Colonic mucosa (tissue), 4 donors: ENCODE measurements around the gene C11orf97. TPM values are rescaled to one million over a fixed set of nuclear protein-coding genes. Genes with fewer than 3 reads are reported as not detected.
A peak's percentile ranks its signal among the peaks of the same experiment; 100 is the strongest.

ENCODE experiments used
- DNase-seq: peaks from one replicate; pipeline ENCODE4 v3.0.0-alpha.2; 2020
- H3K27ac ChIP-seq: fragments of 200-600 bp; one replicate; pipeline ENCODE4 v1.8.0; 2021
- H3K27me3 ChIP-seq: fragments of 200-600 bp; one replicate; pipeline ENCODE4 v1.8.0; 2021
- H3K36me3 ChIP-seq: fragments of 200-600 bp; one replicate; pipeline ENCODE4 v1.8.0; 2021
- H3K4me1 ChIP-seq: fragments of 200-600 bp; one replicate; pipeline ENCODE4 v1.8.0; 2021; ENCODE audit warnings: mild to moderate bottlenecking
- H3K4me3 ChIP-seq: fragments of 200-600 bp; one replicate; pipeline ENCODE4 v1.8.0; 2021
- H3K9ac ChIP-seq, 2 donors: one replicate each; pipeline ENCODE4 v1.7.0; 2013; ENCODE audit warnings: control low read depth in 2 of 2, low read depth in 2 of 2, low read length in 2 of 2
- H3K9me3 ChIP-seq: fragments of 200-600 bp; one replicate; pipeline ENCODE4 v1.8.0; 2021
- CTCF ChIP-seq: fragments of 200-600 bp; IDR thresholded peaks from one replicate; pipeline ENCODE4 v1.8.0; 2022; ENCODE audit warnings: antibody characterized with exemption, mild to moderate bottlenecking
- intact Hi-C: fragments of 100-400 bp; cut with DNase I; formaldehyde crosslinking; loops from one replicate; pipeline ENCODE4 v1.14.1; 2022
- total RNA-seq, 2 donors: library from RNA; stranded (reverse); fragmentation: NEBNext Ultra II Directional in 1 of 2; extraction: Animal tissue kit (Norgen Biotek cat#: 25700) in 1 of 2; gene quantifications; one replicate each; pipeline ENCODE4 v1.2.1, GENCODE V29; 2021
- donor health status: healthy.
- donor health status: DM: no; HTN: no; CAD: no.
- donor health status: DM: no; HTN: no; CAD: no.

The C11orf97 gene
- total RNA-seq, 2 donors from 2014 or later = not detected

GRCh38 chr11:94525546-94526324 lies 13.5 kb downstream of the C11orf97 start:
- Histone ChIP-seq H3K9ac (peak overlapping the region in 1 of 2 donors; percentile 24), H3K4me1 (no peaks in the 10 kb centered on the region), H3K9me3 (no peaks in the 10 kb centered on the region), H3K36me3 (no peaks in the 10 kb centered on the region), H3K27me3 (no peaks in the 10 kb centered on the region), H3K27ac (no peak overlapping the region), H3K4me3 (no peak overlapping the region)
- intact Hi-C loops = loop anchor here (10.0 kb wide), 1 partner anchor 369 kb away; no protein-coding TSS in a partner anchor
- TF ChIP-seq CTCF = no peak
- peak; percentile 92 for DNase-seq

GRCh38 chr11:94526645-94527438 lies 14.6 kb downstream of the C11orf97 start:
- no peak for TF ChIP-seq CTCF
- Histone ChIP-seq H3K27ac (no peak overlapping the region), H3K9ac (no peak overlapping the region), H3K9me3 (no peaks in the 10 kb centered on the region), H3K4me3 (no peak overlapping the region), H3K4me1 (no peaks in the 10 kb centered on the region), H3K27me3 (no peaks in the 10 kb centered on the region), H3K36me3 (no peaks in the 10 kb centered on the region)
- intact Hi-C loops = loop anchor here (10.0 kb wide), 1 partner anchor 368 kb away; no protein-coding TSS in a partner anchor
- no peak for DNase-seq

DNA sequence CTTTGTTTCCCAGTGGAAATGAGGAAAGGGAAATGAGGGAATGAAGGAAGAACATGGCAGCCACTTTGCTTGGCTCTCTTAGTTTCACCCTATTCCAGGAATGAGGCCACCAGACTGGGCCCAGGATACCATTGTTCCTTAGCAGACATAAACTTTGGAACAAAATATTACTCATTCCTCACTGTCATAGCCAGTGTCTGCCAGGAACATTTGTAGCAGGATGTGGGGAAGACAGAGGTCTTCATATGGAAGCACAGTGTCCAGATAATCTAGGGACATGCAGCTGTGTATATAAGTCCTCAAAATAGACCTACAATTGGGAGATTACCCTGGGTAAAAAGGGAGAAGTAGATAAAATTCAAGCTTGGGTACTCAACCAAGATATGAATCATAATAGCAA lies 16.3 kb downstream of the C11orf97 start:
- H3K4me1 ChIP-seq = peaks cover 4% of the 10 kb centered on the region
- no peak overlapping the region for H3K27ac ChIP-seq
- no peaks in the 10 kb centered on the region for H3K9me3 ChIP-seq
- H3K4me3 ChIP-seq = no peak overlapping the region
- intact Hi-C loops = loop anchor here (10.0 kb wide), 1 partner anchor 366 kb away; no protein-coding TSS in a partner anchor
- H3K9ac ChIP-seq = no peak overlapping the region
- H3K27me3 ChIP-seq = no peaks in the 10 kb centered on the region
- H3K36me3 ChIP-seq = no peaks in the 10 kb centered on the region
- TF ChIP-seq CTCF = no peak
- DNase-seq = no peak

DNA sequence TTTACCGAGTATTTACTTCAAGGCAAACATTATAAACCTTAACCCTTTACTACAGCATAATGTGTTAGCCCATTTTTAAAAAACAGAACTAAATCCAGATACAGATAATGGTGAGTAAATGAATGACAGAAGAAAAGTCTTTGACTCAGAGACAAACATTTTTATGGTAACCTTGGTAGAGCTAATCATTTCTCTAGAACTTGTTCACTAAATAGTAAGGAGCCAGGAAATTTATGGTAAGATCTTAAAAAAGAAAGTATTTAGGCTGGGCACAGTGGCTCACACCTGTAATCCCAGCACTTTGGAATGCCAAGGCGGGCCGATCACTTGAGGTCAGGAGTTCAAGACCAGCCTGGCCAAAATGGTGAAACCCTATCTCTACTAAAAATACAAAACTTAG lies 19.9 kb downstream of the C11orf97 start:
- H3K27ac ChIP-seq = no peak overlapping the region
- no peaks in the 10 kb centered on the region for H3K9me3 ChIP-seq
- peaks cover 8% of the 10 kb centered on the region for H3K4me1 ChIP-seq
- H3K27me3 ChIP-seq = no peaks in the 10 kb centered on the region
- H3K9ac ChIP-seq = no peak overlapping the region
- no peak overlapping the region for H3K4me3 ChIP-seq
- no peaks in the 10 kb centered on the region for H3K36me3 ChIP-seq
- no peak for TF ChIP-seq CTCF
- intact Hi-C loops = no loop called here
- no peak for DNase-seq

DNA sequence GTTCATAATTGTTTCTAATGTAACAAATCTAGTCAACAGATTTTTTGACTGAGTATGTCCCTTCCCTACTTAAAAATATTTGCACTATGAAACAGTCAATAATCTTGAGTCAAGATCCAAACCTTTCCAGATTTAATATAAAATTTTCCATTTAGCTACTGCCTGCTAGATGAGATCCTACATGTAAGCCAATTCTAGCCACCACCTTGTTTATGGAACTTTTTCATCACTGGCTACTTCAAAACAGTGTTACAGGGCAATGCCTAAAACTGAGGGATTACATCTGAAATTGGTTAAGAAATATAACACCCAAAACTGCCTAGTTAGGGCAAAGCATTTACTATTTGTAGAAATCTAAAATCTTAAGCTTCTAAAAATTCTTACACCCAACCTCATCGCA lies 20.9 kb downstream of the C11orf97 start:
- Histone ChIP-seq H3K27ac (no peak overlapping the region), H3K36me3 (no peaks in the 10 kb centered on the region), H3K9ac (no peak overlapping the region), H3K27me3 (no peaks in the 10 kb centered on the region), H3K4me3 (no peak overlapping the region), H3K4me1 (peaks cover 8% of the 10 kb centered on the region), H3K9me3 (no peaks in the 10 kb centered on the region)
- no peak for DNase-seq
- intact Hi-C loops = no loop called here
- no peak for TF ChIP-seq CTCF
